Measurements from ENCODE around the gene KLF13. TPM values are rescaled to one million over a fixed set of nuclear protein-coding genes. Genes with fewer than 3 reads are reported as not detected.
A peak's percentile ranks its signal among the peaks of the same experiment; 100 is the strongest.

KLF13 gene
- total and polyA plus RNA-seq, 7 donors: 18.7 to 71.9 (median 25.0) TPM

DNA sequence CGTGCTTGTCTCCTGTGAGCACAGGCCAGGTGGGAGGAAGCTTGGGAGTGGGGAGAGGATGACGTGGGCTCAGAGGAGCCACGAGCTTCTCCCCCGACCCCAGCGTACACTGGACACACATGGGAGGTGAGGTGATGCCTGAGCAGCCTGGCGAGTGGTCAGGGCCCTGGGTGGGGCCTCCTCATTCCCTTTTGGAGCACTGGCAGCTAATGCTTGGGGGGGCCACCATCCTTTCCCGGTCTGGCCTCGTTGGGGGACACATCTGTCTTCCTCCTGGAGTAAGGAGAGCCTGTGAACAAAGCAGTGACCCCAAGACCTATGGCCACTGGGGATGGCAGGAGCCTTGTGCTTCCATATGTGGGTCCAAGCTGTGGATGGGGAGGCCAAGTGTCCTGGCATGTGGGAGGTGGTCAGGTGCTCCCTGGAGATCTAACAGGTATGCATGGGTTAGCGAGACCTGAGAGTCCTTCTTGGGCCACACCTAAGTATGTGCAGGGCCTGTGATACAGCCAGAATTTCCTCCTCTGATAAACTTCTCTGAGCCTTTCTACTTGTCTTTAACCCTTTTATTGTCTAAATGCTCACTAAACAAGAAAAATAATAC lies 9.5 kb downstream of the KLF13 start:
- Histone ChIP-seq H3K9me3 (no peaks in the 10 kb centered on the region), H3K27ac (peak overlapping the region; percentile 59 to 79 (median 70)), H3K4me1 (peaks cover 0 to 99% (median 91%) of the 10 kb centered on the region in 4 donors), H3K4me3 (no peak overlapping the region), H3K36me3 (no peaks in the 10 kb centered on the region), H3K27me3 (no peaks in the 10 kb centered on the region)
- no peak for TF ChIP-seq POLR2A (IDR thresholded peaks at IDR 0.05)
- no peak for TF ChIP-seq POLR2AphosphoS5 (IDR thresholded peaks at IDR 0.05)
- TF ChIP-seq, protein P1, sequence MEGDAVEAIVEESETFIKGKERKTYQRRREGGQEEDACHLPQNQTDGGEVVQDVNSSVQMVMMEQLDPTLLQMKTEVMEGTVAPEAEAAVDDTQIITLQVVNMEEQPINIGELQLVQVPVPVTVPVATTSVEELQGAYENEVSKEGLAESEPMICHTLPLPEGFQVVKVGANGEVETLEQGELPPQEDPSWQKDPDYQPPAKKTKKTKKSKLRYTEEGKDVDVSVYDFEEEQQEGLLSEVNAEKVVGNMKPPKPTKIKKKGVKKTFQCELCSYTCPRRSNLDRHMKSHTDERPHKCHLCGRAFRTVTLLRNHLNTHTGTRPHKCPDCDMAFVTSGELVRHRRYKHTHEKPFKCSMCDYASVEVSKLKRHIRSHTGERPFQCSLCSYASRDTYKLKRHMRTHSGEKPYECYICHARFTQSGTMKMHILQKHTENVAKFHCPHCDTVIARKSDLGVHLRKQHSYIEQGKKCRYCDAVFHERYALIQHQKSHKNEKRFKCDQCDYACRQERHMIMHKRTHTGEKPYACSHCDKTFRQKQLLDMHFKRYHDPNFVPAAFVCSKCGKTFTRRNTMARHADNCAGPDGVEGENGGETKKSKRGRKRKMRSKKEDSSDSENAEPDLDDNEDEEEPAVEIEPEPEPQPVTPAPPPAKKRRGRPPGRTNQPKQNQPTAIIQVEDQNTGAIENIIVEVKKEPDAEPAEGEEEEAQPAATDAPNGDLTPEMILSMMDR (IDR thresholded peaks at IDR 0.05): no peak
- TF ChIP-seq EP300 (IDR thresholded peaks at IDR 0.05): no peak
- DNase-seq: peak; percentile 58
- WGBS, 2 donors: 79 to 82% methylated on average over 9 of the region's 9 CpGs
- intact Hi-C loops (cut with DNase I): no loop called here

GRCh38 chr15:31336593-31337295 lies 10.1 kb downstream of the KLF13 start:
- Histone ChIP-seq H3K27ac (peak overlapping the region; percentile 59 to 79 (median 71)), H3K4me1 (peaks cover 0 to 95% (median 87%) of the 10 kb centered on the region in 4 donors), H3K36me3 (no peaks in the 10 kb centered on the region), H3K9me3 (no peaks in the 10 kb centered on the region), H3K4me3 (no peak overlapping the region), H3K27me3 (no peaks in the 10 kb centered on the region)
- no peak for TF ChIP-seq POLR2AphosphoS5 (IDR thresholded peaks at IDR 0.05)
- TF ChIP-seq POLR2A (IDR thresholded peaks at IDR 0.05): no peak
- TF ChIP-seq EP300 (IDR thresholded peaks at IDR 0.05): no peak
- TF ChIP-seq, protein P1 (IDR thresholded peaks at IDR 0.05): no peak
- intact Hi-C loops (cut with DNase I): no loop called here
- peak; percentile 64 for DNase-seq
- 85 to 86% methylated on average over 13 of the region's 13 CpGs for WGBS, 2 donors

DNA sequence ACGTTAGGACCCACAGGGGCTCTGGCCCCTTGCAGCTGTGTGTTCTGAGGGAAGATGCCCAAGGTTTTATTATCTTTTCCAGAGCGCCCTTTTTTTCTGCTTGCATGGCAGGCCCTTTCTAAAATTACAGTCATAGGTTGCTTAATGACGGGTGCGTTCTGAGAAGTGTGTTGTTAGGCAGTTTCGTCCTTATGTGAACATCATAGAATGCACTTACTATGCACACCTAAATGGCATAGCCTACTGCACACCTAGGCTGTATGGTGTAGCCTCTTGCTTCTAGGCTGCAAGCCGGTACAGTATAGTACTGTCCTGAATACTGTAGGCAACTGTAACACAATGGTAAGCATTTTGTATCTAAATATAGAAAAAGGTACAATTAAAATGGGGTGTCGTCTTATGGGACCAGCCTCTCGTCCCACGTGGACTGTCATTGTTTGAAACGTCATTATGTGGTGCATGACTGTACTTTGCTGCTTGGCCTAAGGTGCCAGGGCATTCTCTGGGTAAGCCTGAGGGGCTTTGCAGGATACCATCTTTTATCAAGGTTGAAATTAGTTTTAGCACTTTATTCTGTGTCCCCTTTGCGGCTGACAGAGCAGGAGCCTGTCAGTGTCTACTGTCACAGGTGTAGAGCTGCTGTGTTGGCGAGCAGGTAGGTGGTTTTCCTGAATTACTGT lies 10.9 kb downstream of the KLF13 start:
- 66 to 70% methylated on average over 12 of the region's 12 CpGs for WGBS, 2 donors
- H3K36me3 ChIP-seq: no peaks in the 10 kb centered on the region
- H3K9me3 ChIP-seq: no peaks in the 10 kb centered on the region
- intact Hi-C loops (cut with DNase I): no loop called here
- TF ChIP-seq POLR2AphosphoS5 (IDR thresholded peaks at IDR 0.05) (no peak), POLR2A (IDR thresholded peaks at IDR 0.05) (no peak), EP300 (IDR thresholded peaks at IDR 0.05) (no peak)
- TF ChIP-seq, protein P1 (IDR thresholded peaks at IDR 0.05): no peak
- peaks cover 0 to 97% (median 87%) of the 10 kb centered on the region in 4 donors for H3K4me1 ChIP-seq
- no peaks in the 10 kb centered on the region for H3K27me3 ChIP-seq
- H3K4me3 ChIP-seq: no peak overlapping the region
- H3K27ac ChIP-seq: peak overlapping the region; percentile 64 to 79 (median 77)
- no peak for DNase-seq

GRCh38 chr15:31338318-31338878 lies 11.8 kb downstream of the KLF13 start:
- H3K4me1 ChIP-seq: peaks cover 0 to 97% (median 87%) of the 10 kb centered on the region in 4 donors
- WGBS, 2 donors: 34 to 43% methylated on average over 9 of the region's 9 CpGs

More at GRCh38 chr15:31338318-31338878, 11.8 kb downstream of the KLF13 start:
- TF ChIP-seq POLR2AphosphoS5 (IDR thresholded peaks at IDR 0.05) (peak in 1 of 4 donors; percentile 6), POLR2A (IDR thresholded peaks at IDR 0.05) (no peak)
- no peaks in the 10 kb centered on the region for H3K27me3 ChIP-seq
- H3K27ac ChIP-seq: peak overlapping the region; percentile 64 to 79 (median 77)
- no peak overlapping the region for H3K4me3 ChIP-seq
- H3K9me3 ChIP-seq: no peaks in the 10 kb centered on the region
- intact Hi-C loops (cut with DNase I): no loop called here
- no peaks in the 10 kb centered on the region for H3K36me3 ChIP-seq
- DNase-seq: peak; percentile 66

Data from sigmoid colon (tissue), 7 donors.